Prostate gland (tissue), 1 donor: Measurements from ENCODE around the gene MTA3.

Source experiments
- POLR2A ChIP-seq: fragments of 450-650 bp; IDR thresholded peaks from one replicate; pipeline ENCODE4 v1.6.1; 2016; ENCODE audit warnings: antibody characterized with exemption, mild to moderate bottlenecking
- POLR2AphosphoS5 ChIP-seq: sonication (generic); formaldehyde crosslinking; IDR thresholded peaks from one replicate; pipeline ENCODE4 v1.6.1; 2017; ENCODE audit warnings: antibody characterized with exemption

DNA sequence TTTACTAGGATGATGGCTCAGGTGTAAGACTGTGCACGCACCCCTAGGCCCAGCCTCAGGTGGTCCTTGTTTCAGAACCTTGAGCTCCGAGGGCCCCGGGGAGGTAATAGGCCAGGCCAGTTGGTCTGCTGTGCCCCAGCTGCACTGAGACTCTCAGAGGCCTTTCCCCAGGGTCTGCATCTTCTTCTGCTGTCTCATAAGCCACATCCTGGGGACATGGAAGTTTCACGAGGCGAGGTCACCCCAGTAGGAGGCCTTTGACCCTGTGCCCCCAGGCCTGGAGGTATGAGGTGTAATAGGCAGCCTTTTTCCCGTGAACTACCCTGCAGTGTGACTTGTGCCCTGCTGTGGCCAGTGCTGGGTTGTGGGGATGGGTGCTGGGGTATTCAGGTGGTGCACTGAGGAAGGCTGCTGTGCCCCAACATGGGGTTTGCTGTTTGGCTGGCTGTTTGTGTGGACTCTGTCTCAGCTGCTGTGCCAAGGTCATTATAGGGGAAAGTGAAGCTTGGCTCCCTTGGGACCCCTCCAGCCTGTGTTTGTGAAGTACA is 188.6 kb downstream of the MTA3 start:
- TF ChIP-seq POLR2AphosphoS5 (no peak), POLR2A (no peak)
